OCI-LY7 (cell line): ENCODE results near the gene C1orf226. TPM values are rescaled to one million over a fixed set of nuclear protein-coding genes. Genes with fewer than 3 reads are reported as not detected.

Source experiments
- BruUV-seq: library from RNA; stranded (reverse); fragments of 400-500 nt; replicated peaks from 2 replicates; lab custom pipeline; 2021; lab: Mats Ljungman, UMichigan
- CTCF ChIA-PET: fragments of 300-600 bp; sonication (Branson Sonifier 250); formaldehyde crosslinking; loops from one replicate; lab custom pipeline; 2022; ENCODE audit warnings: antibody characterized with exemption; ENCODE audit not compliant: unreplicated experiment; lab: Charles Lee
- POLR2A ChIA-PET: fragments of 300-600 bp; sonication (Branson Sonifier 250); formaldehyde crosslinking; loops from one replicate; lab custom pipeline; 2022; ENCODE audit warnings: antibody characterized with exemption; lab: Charles Lee
- DNase-seq: peaks from one replicate; pipeline ENCODE4 v3.0.0-alpha.2; 2015; ENCODE audit warnings: low spot score
- H2AFZ ChIP-seq: fragments of 200-600 bp; sonication (generic), shearing (Covaris generic); 2 replicates; pipeline ENCODE4 v1.6.1; 2014; ENCODE audit warnings: mild to moderate bottlenecking, antibody characterized with exemption, low read length, moderate library complexity
- H3K27ac ChIP-seq: fragments of 200-600 bp; sonication (generic); 2 replicates; pipeline ENCODE4 v1.5.1; 2014; ENCODE audit warnings: mixed run types, low read depth, mild to moderate bottlenecking, moderate library complexity, low read length, inconsistent platforms; ENCODE audit not compliant: poor library complexity, severe bottlenecking
- H3K36me3 ChIP-seq: fragments of 200-600 bp; sonication (generic); 2 replicates; pipeline ENCODE4 v1.6.1; 2014; ENCODE audit warnings: mild to moderate bottlenecking, antibody characterized with exemption, low read length, moderate library complexity, mixed read lengths; ENCODE audit not compliant: insufficient read depth
- H3K4me1 ChIP-seq: fragments of 200-600 bp; sonication (generic); 2 replicates; pipeline ENCODE4 v1.5.1; 2014; ENCODE audit warnings: mild to moderate bottlenecking, low read length; ENCODE audit not compliant: insufficient read depth, poor library complexity, severe bottlenecking
- H3K4me2 ChIP-seq: fragments of 200-600 bp; sonication (generic); 2 replicates; pipeline ENCODE4 v1.6.1; 2014; ENCODE audit warnings: mild to moderate bottlenecking, low read length
- H3K4me3 ChIP-seq: fragments of 200-600 bp; sonication (generic); 2 replicates; pipeline ENCODE4 v1.5.1; 2014; ENCODE audit warnings: mild to moderate bottlenecking, low read depth, low read length; ENCODE audit not compliant: poor library complexity, severe bottlenecking
- H3K79me2 ChIP-seq: fragments of 200-600 bp; sonication (generic); 2 replicates; pipeline ENCODE4 v1.6.1; 2016; ENCODE audit warnings: low read depth, mild to moderate bottlenecking, low read length, moderate library complexity, mixed read lengths; ENCODE audit not compliant: insufficient read depth
- H3K9me2 ChIP-seq: fragments of 200-600 bp; sonication (generic); 2 replicates; pipeline ENCODE4 v1.6.1; 2016; ENCODE audit warnings: mild to moderate bottlenecking, low read length, mixed read lengths; ENCODE audit not compliant: insufficient read depth
- H3K9me3 ChIP-seq: fragments of 200-600 bp; sonication (generic); 2 replicates; pipeline ENCODE4 v1.6.1; 2014; ENCODE audit warnings: mild to moderate bottlenecking, mixed run types, low read length, mixed read lengths
- H4K20me1 ChIP-seq: fragments of 200-600 bp; sonication (generic); 2 replicates; pipeline ENCODE4 v1.6.1; 2014; ENCODE audit warnings: mild to moderate bottlenecking, antibody characterized with exemption, low read length, moderate library complexity, mixed read lengths; ENCODE audit not compliant: insufficient read depth
- CTCF ChIP-seq: fragments of 200-600 bp; sonication (generic); conservative IDR thresholded peaks from 2 replicates; pipeline ENCODE4 v1.5.1; 2014; ENCODE audit warnings: mild to moderate bottlenecking, antibody characterized with exemption, low read length, moderate library complexity, mixed read lengths
- EZH2phosphoT487 ChIP-seq: fragments of 200-600 bp; sonication (generic); IDR thresholded peaks from 2 replicates; pipeline ENCODE4 v1.6.1; 2018; ENCODE audit warnings: low read depth, borderline replicate concordance, mild to moderate bottlenecking, mixed run types, antibody characterized with exemption, low read length, moderate library complexity, mixed read lengths
- intact Hi-C: fragments of 100-400 bp; cut with micrococcal nuclease; formaldehyde crosslinking; loops from one replicate; pipeline ENCODE4 v1.10.0; 2022; ENCODE audit not compliant: unreplicated experiment
- total RNA-seq, 2 experiments: library from RNA; depleted of rRNA in 1 of 2; stranded (reverse); fragments of >200 nt in 1 of 2; shearing (Covaris generic) in 1 of 2; gene quantifications; 2 replicates each; pipeline ENCODE4 v1.2.3, GENCODE V29; 2014 to 2022

Gene C1orf226
- total RNA-seq, 2 experiments from 2014 or later: not detected

DNA sequence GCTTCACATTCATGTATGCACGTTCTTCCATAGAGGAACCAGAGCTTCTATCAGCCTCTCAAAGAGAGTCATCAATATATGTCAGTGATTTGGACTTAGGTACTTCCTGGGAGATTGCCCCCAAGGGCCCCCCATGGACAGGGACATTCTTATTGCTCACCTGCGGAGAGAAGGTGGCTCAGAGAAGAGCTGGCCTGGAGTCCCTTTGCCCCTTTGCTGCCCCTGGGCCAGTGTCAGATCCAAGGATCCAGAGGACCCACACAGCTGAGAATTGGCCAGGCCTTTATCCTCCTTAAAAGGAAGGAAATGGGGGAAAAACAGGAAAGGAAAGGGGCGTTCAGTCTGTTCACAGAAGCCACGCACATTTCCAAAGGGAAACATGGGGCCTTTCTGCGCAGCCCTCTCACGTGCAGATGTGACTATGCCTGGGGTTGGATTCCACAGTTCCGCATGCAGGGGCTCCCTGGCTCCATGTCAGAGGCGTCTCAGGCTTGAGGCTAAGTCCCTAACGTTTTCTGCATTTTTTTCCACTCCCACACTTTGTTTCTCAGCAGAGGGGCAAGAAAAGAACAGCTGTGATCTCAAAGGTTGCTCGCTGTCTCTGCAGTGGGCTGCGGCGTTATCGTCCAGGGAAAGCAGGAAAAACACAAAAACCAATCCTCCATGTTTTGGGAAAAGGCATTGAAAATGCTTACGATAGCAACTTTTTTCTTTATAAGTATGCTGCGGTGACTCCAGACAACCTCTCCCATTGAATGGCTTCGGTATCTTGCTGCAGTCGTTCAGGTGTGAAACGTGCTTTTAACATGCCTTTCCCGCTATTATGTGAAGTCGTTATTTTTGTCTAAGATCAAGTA lies 5.9 kb downstream of the C1orf226 start:
- Histone ChIP-seq H2AFZ (no peak overlapping the region), H3K9me3 (no peaks in the 10 kb centered on the region), H3K4me1 (no peaks in the 10 kb centered on the region), H3K36me3 (no peaks in the 10 kb centered on the region), H3K4me2 (no peak overlapping the region), H3K4me3 (no peak overlapping the region), H3K27ac (no peak overlapping the region), H3K79me2 (no peaks in the 10 kb centered on the region), H3K9me2 (no peaks in the 10 kb centered on the region), H4K20me1 (no peaks in the 10 kb centered on the region)
- ChIA-PET CTCF (no interaction called here), POLR2A (no interaction called here)
- TF ChIP-seq CTCF (no peak), EZH2phosphoT487 (no peak)
- no peak for DNase-seq
- no TSS peak for BruUV-seq
- intact Hi-C loops: no loop called here

- Histone ChIP-seq H3K36me3 (no peaks in the 10 kb centered on the region), H2AFZ (no peak overlapping the region), H3K4me3 (no peak overlapping the region), H3K4me2 (no peak overlapping the region), H3K4me1 (no peaks in the 10 kb centered on the region), H3K79me2 (no peaks in the 10 kb centered on the region), H3K9me2 (no peaks in the 10 kb centered on the region), H3K9me3 (no peaks in the 10 kb centered on the region), H4K20me1 (no peaks in the 10 kb centered on the region), H3K27ac (no peak overlapping the region)
- ChIA-PET POLR2A (no interaction called here), CTCF (no interaction called here)
- no peak for DNase-seq
- no TSS peak for BruUV-seq
- TF ChIP-seq EZH2phosphoT487 (no peak), CTCF (no peak)
- intact Hi-C loops: no loop called here
Observed at GRCh38 chr1:162388083-162388594, 6.6 kb downstream of the C1orf226 start.

- Histone ChIP-seq H3K9me3 (no peaks in the 10 kb centered on the region), H3K9me2 (no peaks in the 10 kb centered on the region), H3K4me3 (no peak overlapping the region), H2AFZ (no peak overlapping the region), H3K27ac (no peak overlapping the region), H3K4me2 (no peak overlapping the region), H3K79me2 (no peaks in the 10 kb centered on the region), H3K4me1 (no peaks in the 10 kb centered on the region), H3K36me3 (no peaks in the 10 kb centered on the region), H4K20me1 (no peaks in the 10 kb centered on the region)
- TF ChIP-seq EZH2phosphoT487 (no peak), CTCF (no peak)
- no TSS peak for BruUV-seq
- ChIA-PET CTCF (no interaction called here), POLR2A (interaction anchor here (0.9 kb wide), 1 partner anchor 20 kb away, joined by 4 read pairs; no protein-coding TSS in a partner anchor)
- intact Hi-C loops: no loop called here
- no peak for DNase-seq
Observed at GRCh38 chr1:162388615-162389014, 7.1 kb downstream of the C1orf226 start.
